Measurements from ENCODE around the gene ZC3H10. TPM values are rescaled to one million over a fixed set of nuclear protein-coding genes. Genes with fewer than 3 reads are reported as not detected.

ZC3H10 gene
- total and polyA plus RNA-seq, 2 of the 8 experiments (the other 6 are each of a cell fraction or from before 2014, with no cell fraction given): 4.0 to 11.2 TPM

DNA sequence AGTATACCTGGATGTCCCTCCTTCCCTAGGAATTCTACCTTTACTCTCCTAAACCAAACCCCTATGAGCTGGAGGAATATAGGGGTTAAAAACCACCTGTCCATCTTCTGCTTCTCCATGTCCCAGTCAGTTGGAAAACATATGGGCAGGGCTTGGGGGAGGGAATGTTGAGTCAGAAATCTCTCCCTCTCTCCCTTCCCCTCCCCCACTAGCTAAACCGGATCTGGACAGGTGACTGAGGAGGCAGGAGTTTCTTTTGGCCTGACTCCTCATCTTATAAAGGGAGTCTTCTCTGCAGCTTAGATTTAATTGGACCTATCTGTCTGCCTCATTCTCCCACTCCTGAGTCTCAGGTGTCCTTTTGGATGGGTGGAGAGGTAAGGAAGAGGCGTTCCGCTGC is 32.0 kb upstream of the ZC3H10 start:
- Histone ChIP-seq H3K23ac (ENCODE audit: insufficient read length) (no peak overlapping the region), H4K91ac (replicated peaks; ENCODE audit: insufficient read length, low read length) (no peak overlapping the region), H3K79me2 (ENCODE audit: control insufficient read depth in 1 of 2, insufficient read depth in 2 of 2, low read length in 2 of 2) (peaks cover 0 to 24% of the 10 kb centered on the region in 2 experiments; a peak in 2 of 4 replicates), H3K18ac (ENCODE audit: extremely low read depth, low read length) (no peak overlapping the region), H3K4me3 (ENCODE audit: extremely low read depth in 1 of 4, insufficient read depth in 2 of 4, low read depth in 3 of 4, low read length in 4 of 4) (no peak overlapping the region), H2BK20ac (ENCODE audit: low read length) (no peak overlapping the region), H3K9ac (replicated peaks in 1 of 4; ENCODE audit: extremely low read depth in 1 of 4, low read depth in 3 of 4, low read length in 3 of 4) (no peak overlapping the region), H3K4me1 (replicated peaks in 1 of 4; ENCODE audit: control insufficient read depth in 3 of 4, insufficient read depth in 4 of 4, low read length in 3 of 4) (peaks cover 2 to 10% (median 7%) of the 10 kb centered on the region in 4 experiments), H3K4me2 (ENCODE audit: insufficient read depth in 1 of 2, low read depth in 2 of 2, low read length in 2 of 2) (no peak overlapping the region), H3K9me3 (ENCODE audit: insufficient read depth in 2 of 2, low read depth in 1 of 2, low read length in 1 of 2) (no peaks in the 10 kb centered on the region), H4K20me1 (replicated peaks in 1 of 2; ENCODE audit: control insufficient read depth in 1 of 2, insufficient read depth in 2 of 2, low read length in 2 of 2) (peaks cover 2 to 10% of the 10 kb centered on the region in 2 experiments), H2BK120ac (replicated peaks; ENCODE audit: low read depth, low read length) (no peak overlapping the region), H2AFZ (ENCODE audit: low read length) (no peak overlapping the region), H4K8ac (ENCODE audit: extremely low read depth, insufficient read depth, low read length) (no peak overlapping the region), H2BK15ac (ENCODE audit: low read length) (no peak overlapping the region), H2AK5ac (ENCODE audit: low read depth, low read length) (no peak overlapping the region), H3K14ac (ENCODE audit: insufficient read length) (no peak overlapping the region), H3K56ac (replicated peaks; ENCODE audit: insufficient read length, low read depth, low read length) (no peak overlapping the region), H3K4ac (replicated peaks; ENCODE audit: insufficient read length, low read depth, low read length) (no peak overlapping the region), H3K27ac (ENCODE audit: low read depth, low read length) (no peak overlapping the region), H3K79me1 (ENCODE audit: low read depth, low read length) (peaks cover 7% of the 10 kb centered on the region; the same call in 1 of the 2 replicates), H4K5ac (ENCODE audit: insufficient read length, low read depth, low read length) (no peak overlapping the region), H3K23me2 (ENCODE audit: low read depth, low read length) (no peaks in the 10 kb centered on the region; the same call in 1 of the 2 replicates), H3K27me3 (replicated peaks in 1 of 4; ENCODE audit: control insufficient read depth in 3 of 4, extremely low read depth in 1 of 4, insufficient read depth in 3 of 4, low read length in 3 of 4) (no peaks in the 10 kb centered on the region), H3K36me3 (ENCODE audit: control insufficient read depth in 2 of 4, insufficient read depth in 4 of 4, low read length in 3 of 4) (peaks cover 20 to 50% (median 37%) of the 10 kb centered on the region in 4 experiments), H2BK12ac (ENCODE audit: low read depth, low read length) (no peak overlapping the region), H2BK5ac (ENCODE audit: low read depth, low read length) (no peak overlapping the region)
- ChIA-PET CTCF (ENCODE audit: partially characterized antibody) (interaction anchor here (0.7 to 4.8 kb wide), 11 partner anchors 10 to 90 kb away, joined by 3 to 38 read pairs (median 5); partner anchors contain the start of genes PA2G4 and SUOX), POLR2A (ENCODE audit: partially characterized antibody) (interaction anchor here (1.1 to 8.9 kb wide), 4 partner anchors 10 to 41 kb away, joined by 4 to 112 read pairs (median 24); partner anchors contain the start of genes PA2G4, RPL41 and ZC3H10)
- 94% methylated on average over 3 of the region's 3 CpGs; no CpG with 5 or more reads in 1 of the 2 experiments for WGBS, 2 experiments (ENCODE audit: extremely low coverage in 1 of 2, insufficient coverage in 1 of 2, insufficient read length in 1 of 2, insufficient replicate concordance in 2 of 2, low coverage in 1 of 2, low lambda C conversion rate in 2 of 2, missing lambda C conversion rate in 1 of 2)
- DNase-seq (ENCODE audit: low read depth in 1 of 2, low spot score in 2 of 2) (no peak), FAIRE-seq (no peak)
- TF ChIP-seq, protein P1, sequence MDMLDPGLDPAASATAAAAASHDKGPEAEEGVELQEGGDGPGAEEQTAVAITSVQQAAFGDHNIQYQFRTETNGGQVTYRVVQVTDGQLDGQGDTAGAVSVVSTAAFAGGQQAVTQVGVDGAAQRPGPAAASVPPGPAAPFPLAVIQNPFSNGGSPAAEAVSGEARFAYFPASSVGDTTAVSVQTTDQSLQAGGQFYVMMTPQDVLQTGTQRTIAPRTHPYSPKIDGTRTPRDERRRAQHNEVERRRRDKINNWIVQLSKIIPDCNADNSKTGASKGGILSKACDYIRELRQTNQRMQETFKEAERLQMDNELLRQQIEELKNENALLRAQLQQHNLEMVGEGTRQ (IDR thresholded peaks at IDR 0.05; ENCODE audit: low read length): no peak
- TF ChIP-seq SP1 (IDR thresholded peaks at IDR 0.05; ENCODE audit: low read depth, low read length) (no peak), KDM4A (IDR thresholded peaks at IDR 0.05; ENCODE audit: low read depth, low read length, severe bottlenecking) (no peak), GTF2F1 (IDR thresholded peaks at IDR 0.05; ENCODE audit: borderline replicate concordance, low read depth, low read length) (no peak), JUND (IDR thresholded peaks at IDR 0.05; ENCODE audit: low read length) (no peak), RBBP5 (IDR thresholded peaks at IDR 0.05; ENCODE audit: borderline replicate concordance, low read depth, low read length) (no peak)

Data from H1 (cell line).